ENCODE results near the gene SIRPB1. TPM values are rescaled to one million over a fixed set of nuclear protein-coding genes. Genes with fewer than 3 reads are reported as not detected.
A peak's percentile ranks its signal among the peaks of the same experiment; 100 is the strongest.

Gene SIRPB1
- total RNA-seq, 1 donor, result 0.90 TPM

GRCh38 chr20:1663917-1664316 lies 44.1 kb upstream of the SIRPB1 start:
- DNase-seq (ENCODE audit: low read depth), result peak; percentile 3
- TF ChIP-seq CTCF (IDR thresholded peaks at IDR 0.05; ENCODE audit: insufficient read depth, low read length), result no peak

GRCh38 chr20:1661542-1662299 lies 41.9 kb upstream of the SIRPB1 start:
- H3K4me3 ChIP-seq (ENCODE audit: low read depth, low read length), result no peak overlapping the region
- no peak for TF ChIP-seq CTCF (IDR thresholded peaks at IDR 0.05; ENCODE audit: insufficient read depth, low read length)
- DNase-seq (ENCODE audit: low read depth), result no peak

More at GRCh38 chr20:1663917-1664316, 44.1 kb upstream of the SIRPB1 start:
- no peak overlapping the region for H3K4me3 ChIP-seq (ENCODE audit: low read depth, low read length)

DNA sequence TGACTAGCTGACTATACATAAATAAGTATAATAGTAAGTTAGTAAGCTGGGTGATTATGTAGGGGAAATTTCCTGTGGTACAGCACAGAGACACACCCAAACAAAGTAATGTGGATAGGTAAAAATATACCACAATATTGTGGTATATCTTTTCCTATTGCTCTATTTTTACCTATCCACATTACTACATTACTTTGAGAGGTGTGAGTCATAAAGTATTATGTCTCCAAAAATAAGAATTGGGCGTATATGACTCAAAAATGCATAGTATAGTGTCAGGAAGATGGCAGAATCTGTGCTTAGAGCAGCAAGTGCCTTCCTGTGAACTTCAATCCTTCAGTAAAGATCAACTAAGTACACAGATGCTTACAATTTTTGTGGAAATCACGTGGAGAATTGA lies 40.4 kb upstream of the SIRPB1 start:
- no peak for DNase-seq (ENCODE audit: low read depth)
- no peak overlapping the region for H3K4me3 ChIP-seq (ENCODE audit: low read depth, low read length)
- no peak for TF ChIP-seq CTCF (IDR thresholded peaks at IDR 0.05; ENCODE audit: insufficient read depth, low read length)

DNA sequence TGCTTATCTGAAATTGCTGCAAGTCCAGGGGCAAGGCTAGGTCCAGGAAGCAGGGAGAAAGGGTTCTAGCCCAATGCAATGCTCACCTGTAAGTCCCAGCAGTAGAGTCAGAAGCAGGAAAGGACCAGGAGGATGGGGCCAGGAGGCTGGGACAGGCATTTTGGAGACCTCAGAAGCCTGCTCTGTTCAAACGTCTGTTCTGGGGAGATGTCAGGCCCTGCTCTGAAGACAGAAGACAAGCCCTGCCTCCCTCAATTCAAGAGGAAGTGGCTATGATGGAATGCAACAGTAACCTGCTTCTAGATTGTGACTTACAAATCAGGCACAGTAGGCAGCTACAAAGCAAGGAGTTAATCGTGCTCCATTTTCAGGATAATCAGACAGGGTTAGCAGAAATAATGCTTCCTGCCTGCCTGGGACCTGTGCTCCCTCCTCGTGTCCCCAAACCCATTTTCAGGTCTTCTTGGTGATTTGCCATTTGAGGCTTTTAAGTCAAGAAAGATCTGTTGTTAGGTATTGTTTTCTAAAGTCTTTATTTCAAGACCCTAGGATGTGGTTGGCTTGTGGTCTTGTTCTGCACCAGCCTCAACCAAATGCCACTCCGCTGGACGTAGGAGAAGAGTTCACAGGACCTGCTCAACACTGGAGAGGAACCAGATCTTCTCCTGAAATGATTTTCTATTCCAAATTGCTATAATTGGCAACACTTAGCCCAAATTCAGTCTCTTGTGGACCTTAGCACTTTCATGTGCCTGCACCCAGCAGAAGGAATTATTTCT lies 37.9 kb upstream of the SIRPB1 start, which contains the start of gene SIRPG:
TSS of gene SIRPG (minus strand) at position 224 of the 779 bp plus-strand sequence. CDS start at position 159, 65 bp downstream.
- TF ChIP-seq CTCF (IDR thresholded peaks at IDR 0.05; ENCODE audit: insufficient read depth, low read length), result no peak
- DNase-seq (ENCODE audit: low read depth), result no peak
- H3K4me3 ChIP-seq (ENCODE audit: low read depth, low read length), result no peak within 1 kb of the TSS

DNA sequence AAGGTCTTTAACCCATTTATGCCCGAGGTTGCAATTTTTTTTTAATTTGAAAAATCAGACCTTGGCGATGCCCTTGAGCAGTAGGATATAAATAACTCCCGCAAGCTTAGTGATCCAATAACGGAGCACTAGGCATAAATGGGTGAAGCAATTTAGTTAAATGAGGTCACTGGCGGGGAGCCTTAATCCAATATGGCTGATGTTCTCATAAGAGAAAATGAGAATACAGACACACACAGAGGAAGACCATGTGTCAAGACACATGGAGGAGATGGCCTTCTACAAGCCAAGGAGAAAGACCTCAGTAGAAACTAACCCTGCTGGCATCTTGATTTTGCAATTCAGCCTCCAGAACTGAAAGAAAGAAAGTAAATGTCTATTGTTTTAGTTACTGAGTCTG lies 37.0 kb upstream of the SIRPB1 start:
- H3K4me3 ChIP-seq (ENCODE audit: low read depth, low read length), result no peak overlapping the region
- no peak for DNase-seq (ENCODE audit: low read depth)
- no peak for TF ChIP-seq CTCF (IDR thresholded peaks at IDR 0.05; ENCODE audit: insufficient read depth, low read length)

DNA sequence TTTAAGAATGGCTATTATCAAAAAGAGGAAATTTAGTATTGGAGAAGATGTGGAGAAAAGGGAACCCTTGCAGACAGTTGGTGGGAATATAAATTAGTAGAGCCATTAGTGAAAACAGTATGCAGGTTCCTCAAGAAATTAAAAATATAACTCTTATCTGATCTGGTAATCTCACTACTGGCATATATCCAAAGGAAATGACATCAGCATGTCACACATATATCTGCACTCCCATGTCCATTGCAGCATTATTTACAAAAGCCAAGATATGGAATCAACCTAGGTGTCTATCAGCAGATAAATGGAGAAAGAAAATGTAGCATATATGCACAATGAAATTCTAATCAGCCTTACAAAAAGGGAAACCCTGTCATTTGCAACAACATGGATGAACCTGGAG lies 35.2 kb upstream of the SIRPB1 start:
- no peak for DNase-seq (ENCODE audit: low read depth)
- no peak for TF ChIP-seq CTCF (IDR thresholded peaks at IDR 0.05; ENCODE audit: insufficient read depth, low read length)
- no peak overlapping the region for H3K4me3 ChIP-seq (ENCODE audit: low read depth, low read length)
